ENCODE data around the gene RGN. TPM values are rescaled to one million over a fixed set of nuclear protein-coding genes. Genes with fewer than 3 reads are reported as not detected.
"Not testable (repeated sequence)": the region's sequence is repeated elsewhere in the genome, so short reads cannot be mapped to it uniquely, and the experiment has no call there.

Gene RGN
- total RNA-seq, 2 experiments from 2014 or later, result not detected

GRCh38 chrX:47129899-47130358 is 51.7 kb downstream of the RGN start:
- peak overlapping the region; percentile 96 for H3K4me3 Mint-ChIP-seq
- ChIA-PET POLR2A (interaction anchor here (0.7 to 1.5 kb wide), 2 partner anchors 15 to 1084 kb away, joined by 3 to 13 read pairs; partner anchors contain the start of genes NDUFB11 and RBM10), CTCF (interaction anchor here (1.5 kb wide), 1 partner anchor 15 kb away, joined by 8 read pairs; the partner anchor contains the start of genes NDUFB11 and RBM10)
- H3K4me1 Mint-ChIP-seq (ENCODE audit: low read depth), result peaks cover 7% of the 10 kb centered on the region
- no peaks in the 10 kb centered on the region for H3K36me3 Mint-ChIP-seq (ENCODE audit: low read depth)
- no peaks in the 10 kb centered on the region for H3K9me3 Mint-ChIP-seq (ENCODE audit: insufficient read depth)
- DNase-seq (no peak), ATAC-seq (no peak)
- no peak overlapping the region for H3K27ac Mint-ChIP-seq
- H3K27me3 Mint-ChIP-seq (ENCODE audit: low read depth), result no peaks in the 10 kb centered on the region

GRCh38 chrX:47133493-47133892 is 55.2 kb downstream of the RGN start:
- ChIA-PET POLR2A (interaction anchor here (3.1 kb wide), 1 partner anchor 11 kb away, joined by 12 read pairs; the partner anchor contains the start of genes NDUFB11 and RBM10), CTCF (no interaction called here)
- no peak for DNase-seq
- H3K4me1 Mint-ChIP-seq (ENCODE audit: low read depth), result peaks cover 3% of the 10 kb centered on the region
- no peaks in the 10 kb centered on the region for H3K27me3 Mint-ChIP-seq (ENCODE audit: low read depth)
- no peak overlapping the region for H3K27ac Mint-ChIP-seq
- no peak overlapping the region for H3K4me3 Mint-ChIP-seq
- H3K9me3 Mint-ChIP-seq (ENCODE audit: insufficient read depth), result no peaks in the 10 kb centered on the region
- no peak for ATAC-seq
- no peaks in the 10 kb centered on the region for H3K36me3 Mint-ChIP-seq (ENCODE audit: low read depth)

- not testable (repeated sequence) for H3K27ac Mint-ChIP-seq; H3K27me3 Mint-ChIP-seq (ENCODE audit: low read depth); ATAC-seq; H3K4me1 Mint-ChIP-seq (ENCODE audit: low read depth); H3K4me3 Mint-ChIP-seq; H3K9me3 Mint-ChIP-seq (ENCODE audit: insufficient read depth); DNase-seq; H3K36me3 Mint-ChIP-seq (ENCODE audit: low read depth)
- ChIA-PET POLR2A (interaction anchor here (3.1 kb wide), 1 partner anchor 9 kb away, joined by 12 read pairs; the partner anchor contains the start of genes NDUFB11 and RBM10), CTCF (interaction anchor here (1.1 kb wide), 1 partner anchor 9 kb away, joined by 3 read pairs; the partner anchor contains the start of gene NDUFB11)
These were observed 57.4 kb downstream of the RGN start for GRCh38 chrX:47135650-47136049.

GRCh38 chrX:47138171-47138570 is 59.9 kb downstream of the RGN start:
- Mint-ChIP-seq H3K27me3 (ENCODE audit: low read depth) (no peaks in the 10 kb centered on the region), H3K27ac (no peak overlapping the region), H3K4me1 (ENCODE audit: low read depth) (peaks cover 14% of the 10 kb centered on the region), H3K36me3 (ENCODE audit: low read depth) (peaks cover 21% of the 10 kb centered on the region), H3K4me3 (no peak overlapping the region), H3K9me3 (ENCODE audit: insufficient read depth) (no peaks in the 10 kb centered on the region)
- ChIA-PET POLR2A (no interaction called here), CTCF (no interaction called here)
- DNase-seq (no peak), ATAC-seq (no peak)

Other genes starting within 250 kb of the RGN start
- gene RP2, start 241.4 kb upstream of the RGN start, total RNA-seq, result 10 to 100 TPM; 11.1 to 12.8 TPM
- under 1 TPM; 0.31 to 0.47 TPM for gene JADE3, start 166.0 kb upstream of the RGN start, total RNA-seq
- 100 to 1,000 TPM in 1 of 2 experiments, 10 to 100 TPM in 1; 92.9 to 103 TPM for gene NDUFB11, start 66.3 kb downstream of the RGN start, total RNA-seq
- gene RBM10, start 66.8 kb downstream of the RGN start, total RNA-seq, result 10 to 100 TPM; 62.2 to 64.1 TPM
- gene UBA1, start 115.4 kb downstream of the RGN start, total RNA-seq, result 100 to 1,000 TPM; 186 to 189 TPM
- 10 to 100 TPM; 64.3 to 74.7 TPM for gene CDK16, start 140.2 kb downstream of the RGN start, total RNA-seq
- gene USP11, start 154.6 kb downstream of the RGN start, total RNA-seq, result 10 to 100 TPM; 55.3 to 60.9 TPM